Right lobe of liver (tissue), 4 donors: Measurements from ENCODE around the gene OR51S1.

Experiments used
- POLR2A ChIP-seq: fragments of 450-650 bp; IDR thresholded peaks from one replicate; pipeline ENCODE4 v1.6.1; 2017; ENCODE audit warnings: antibody characterized with exemption, mild to moderate bottlenecking
- TF ChIP-seq, protein P1 (sequence below), 4 donors: fragments of 200-600 bp in 3 of 4; fragments of 450-650 bp in 1 of 4; IDR thresholded peaks; one replicate each; pipeline versions ENCODE4 v1.5.1 to v1.8.0; 2016 to 2022; ENCODE audit warnings: antibody characterized with exemption in 4 of 4, mild to moderate bottlenecking in 2 of 4
- donor health status: DM: no; HTN: no; CAD: no.
- donor health status: DM: no; HTN: no; CAD: no.
- donor health status: DM: no; HTN: yes; CAD: no.

DNA sequence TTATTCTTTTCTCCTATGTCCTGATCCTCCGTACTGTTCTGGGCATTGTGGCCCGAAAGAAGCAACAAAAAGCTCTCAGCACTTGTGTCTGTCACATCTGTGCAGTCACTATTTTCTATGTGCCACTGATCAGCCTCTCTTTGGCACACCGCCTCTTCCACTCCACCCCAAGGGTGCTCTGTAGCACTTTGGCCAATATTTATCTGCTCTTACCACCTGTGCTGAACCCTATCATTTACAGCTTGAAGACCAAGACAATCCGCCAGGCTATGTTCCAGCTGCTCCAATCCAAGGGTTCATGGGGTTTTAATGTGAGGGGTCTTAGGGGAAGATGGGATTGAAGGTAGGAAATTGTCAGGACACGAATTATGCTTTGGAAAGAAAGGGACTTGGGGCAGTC is 33.5 kb upstream of the OR51S1 start:
- TF ChIP-seq, protein P1, sequence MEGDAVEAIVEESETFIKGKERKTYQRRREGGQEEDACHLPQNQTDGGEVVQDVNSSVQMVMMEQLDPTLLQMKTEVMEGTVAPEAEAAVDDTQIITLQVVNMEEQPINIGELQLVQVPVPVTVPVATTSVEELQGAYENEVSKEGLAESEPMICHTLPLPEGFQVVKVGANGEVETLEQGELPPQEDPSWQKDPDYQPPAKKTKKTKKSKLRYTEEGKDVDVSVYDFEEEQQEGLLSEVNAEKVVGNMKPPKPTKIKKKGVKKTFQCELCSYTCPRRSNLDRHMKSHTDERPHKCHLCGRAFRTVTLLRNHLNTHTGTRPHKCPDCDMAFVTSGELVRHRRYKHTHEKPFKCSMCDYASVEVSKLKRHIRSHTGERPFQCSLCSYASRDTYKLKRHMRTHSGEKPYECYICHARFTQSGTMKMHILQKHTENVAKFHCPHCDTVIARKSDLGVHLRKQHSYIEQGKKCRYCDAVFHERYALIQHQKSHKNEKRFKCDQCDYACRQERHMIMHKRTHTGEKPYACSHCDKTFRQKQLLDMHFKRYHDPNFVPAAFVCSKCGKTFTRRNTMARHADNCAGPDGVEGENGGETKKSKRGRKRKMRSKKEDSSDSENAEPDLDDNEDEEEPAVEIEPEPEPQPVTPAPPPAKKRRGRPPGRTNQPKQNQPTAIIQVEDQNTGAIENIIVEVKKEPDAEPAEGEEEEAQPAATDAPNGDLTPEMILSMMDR (IDR thresholded peaks at IDR 0.05): no peak
- no peak for TF ChIP-seq POLR2A
